CD4-positive, alpha-beta T cell treated with Interleukin-21 for 1 hour (primary cell): ENCODE data around the gene AKAP13.
A peak's percentile ranks its signal among the peaks of the same experiment; 100 is the strongest.
"Not testable (repeated sequence)": the region's sequence is repeated elsewhere in the genome, so short reads cannot be mapped to it uniquely, and the experiment has no call there.

Experiments used
- DNase-seq: peaks from one replicate; pipeline ENCODE4 v3.0.0-alpha.2; 2020

Gene AKAP13

GRCh38 chr15:85780225-85780985, 400.0 kb downstream of the AKAP13 start:
- DNase-seq = no peak

DNA sequence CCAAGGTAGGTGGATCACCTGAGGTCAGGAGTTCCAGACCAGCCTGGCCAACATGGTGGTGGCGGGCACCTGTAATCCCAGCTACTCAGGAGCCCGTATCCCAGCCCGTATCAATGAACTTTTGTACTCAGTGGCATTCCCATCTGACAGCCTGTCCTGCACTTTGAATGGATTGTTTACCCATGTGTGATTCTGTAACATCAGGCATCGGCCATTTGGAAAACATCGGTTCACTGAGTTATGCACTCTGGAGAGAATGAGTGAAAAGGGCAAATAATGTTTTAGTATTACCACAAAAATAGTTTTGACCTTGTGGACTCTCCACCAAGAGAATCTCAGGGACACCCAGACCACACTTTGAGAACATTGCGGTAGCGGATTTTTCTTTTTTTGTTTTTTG, 400.7 kb downstream of the AKAP13 start:
- DNase-seq = no peak

DNA sequence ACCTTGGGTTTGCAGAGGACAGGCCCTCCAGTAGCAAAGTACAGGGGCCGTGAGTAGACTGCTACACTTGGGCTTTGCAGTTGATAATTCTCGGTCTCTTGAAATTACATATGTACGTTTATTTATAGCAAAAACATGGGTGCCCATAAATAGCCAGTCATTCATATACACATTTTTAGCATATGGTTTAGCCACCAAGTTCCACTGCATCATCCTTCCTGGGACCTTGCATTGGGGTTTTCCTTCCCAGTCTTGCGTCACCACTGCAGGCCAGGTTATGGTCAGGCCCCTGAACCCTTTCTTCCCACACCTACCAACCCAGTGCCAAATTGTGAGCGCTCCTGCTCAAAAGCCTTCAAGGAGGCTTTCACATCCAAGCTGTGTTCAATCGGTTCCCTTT, 401.7 kb downstream of the AKAP13 start:
- DNase-seq = no peak

GRCh38 chr15:85785887-85786780, 405.7 kb downstream of the AKAP13 start:
- DNase-seq = no peak

DNA sequence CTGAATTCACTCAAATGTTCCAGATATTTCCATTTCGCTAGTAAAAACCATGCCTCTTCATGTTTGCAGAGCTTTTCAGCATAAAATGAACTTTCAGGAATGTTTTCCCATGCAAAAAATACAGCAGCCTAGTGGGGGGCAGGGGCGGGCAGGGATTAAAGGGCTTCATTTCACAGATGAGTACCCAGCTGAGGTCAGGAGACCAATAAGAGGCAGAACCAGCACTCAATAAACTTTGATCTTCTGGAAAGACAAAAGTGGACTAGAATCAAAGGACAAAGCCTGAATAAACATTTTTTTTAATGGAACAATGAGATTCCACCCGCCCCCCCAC, 406.3 kb downstream of the AKAP13 start:
- no peak for DNase-seq

DNA sequence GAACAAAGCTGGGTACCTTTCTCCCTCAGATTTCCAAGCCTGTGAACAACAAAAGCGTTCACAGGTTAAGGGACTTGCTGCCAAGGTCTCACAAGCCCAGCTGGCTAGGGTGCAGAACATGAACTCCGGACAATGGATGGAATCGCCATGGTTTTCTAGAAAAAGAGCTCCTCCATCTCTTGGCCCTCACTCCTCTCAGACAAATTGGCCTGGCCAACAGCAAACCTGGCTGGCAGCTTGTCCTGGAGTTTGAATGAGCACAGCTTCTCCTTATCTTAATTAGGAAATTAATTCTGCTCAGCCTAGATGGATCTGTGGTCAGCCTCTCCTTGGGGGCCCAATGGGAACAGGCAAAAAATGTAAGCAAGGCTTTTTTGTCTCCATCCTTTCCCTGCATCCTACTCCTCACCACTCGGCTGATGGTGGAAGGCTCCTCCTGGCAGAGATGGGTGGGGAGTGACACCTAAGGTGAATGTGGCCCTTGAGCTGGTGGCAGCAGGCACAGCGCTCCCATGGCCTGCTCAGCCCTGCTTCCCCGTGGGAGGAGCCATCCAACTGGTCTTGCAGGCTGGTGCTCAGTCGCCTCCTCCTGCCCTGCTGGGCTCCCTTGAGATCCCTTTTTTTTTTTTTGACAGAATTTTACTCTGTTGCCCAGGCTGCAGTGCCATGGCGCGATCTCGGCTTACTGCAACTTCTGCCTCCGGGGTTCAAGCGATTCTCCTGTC, 408.5 kb downstream of the AKAP13 start:
- DNase-seq = no peak

DNA sequence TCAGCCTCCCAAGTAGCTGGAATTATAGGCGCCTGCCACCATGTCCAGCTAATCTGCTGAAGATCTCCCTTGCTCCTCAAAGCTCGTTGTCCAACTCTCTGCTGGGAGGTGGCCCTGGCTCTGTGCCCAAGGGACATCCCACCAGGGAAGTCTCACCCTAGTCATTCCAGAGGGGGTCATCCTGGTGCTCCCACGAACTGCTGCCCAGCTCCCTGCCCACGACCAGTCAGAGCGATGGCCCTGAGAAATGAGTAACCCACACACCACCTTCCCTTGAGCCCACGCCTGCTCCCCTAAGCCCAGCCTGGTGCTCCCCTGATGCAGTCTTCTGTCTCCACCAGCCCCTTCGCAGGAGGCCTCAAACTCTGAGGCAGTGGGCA, 409.1 kb downstream of the AKAP13 start:
- DNase-seq = no peak

- no peak for DNase-seq
Observed at GRCh38 chr15:85792102-85792731, 411.8 kb downstream of the AKAP13 start.

- DNase-seq = peak; percentile 36
Observed at GRCh38 chr15:85792912-85793590, 412.6 kb downstream of the AKAP13 start.

DNA sequence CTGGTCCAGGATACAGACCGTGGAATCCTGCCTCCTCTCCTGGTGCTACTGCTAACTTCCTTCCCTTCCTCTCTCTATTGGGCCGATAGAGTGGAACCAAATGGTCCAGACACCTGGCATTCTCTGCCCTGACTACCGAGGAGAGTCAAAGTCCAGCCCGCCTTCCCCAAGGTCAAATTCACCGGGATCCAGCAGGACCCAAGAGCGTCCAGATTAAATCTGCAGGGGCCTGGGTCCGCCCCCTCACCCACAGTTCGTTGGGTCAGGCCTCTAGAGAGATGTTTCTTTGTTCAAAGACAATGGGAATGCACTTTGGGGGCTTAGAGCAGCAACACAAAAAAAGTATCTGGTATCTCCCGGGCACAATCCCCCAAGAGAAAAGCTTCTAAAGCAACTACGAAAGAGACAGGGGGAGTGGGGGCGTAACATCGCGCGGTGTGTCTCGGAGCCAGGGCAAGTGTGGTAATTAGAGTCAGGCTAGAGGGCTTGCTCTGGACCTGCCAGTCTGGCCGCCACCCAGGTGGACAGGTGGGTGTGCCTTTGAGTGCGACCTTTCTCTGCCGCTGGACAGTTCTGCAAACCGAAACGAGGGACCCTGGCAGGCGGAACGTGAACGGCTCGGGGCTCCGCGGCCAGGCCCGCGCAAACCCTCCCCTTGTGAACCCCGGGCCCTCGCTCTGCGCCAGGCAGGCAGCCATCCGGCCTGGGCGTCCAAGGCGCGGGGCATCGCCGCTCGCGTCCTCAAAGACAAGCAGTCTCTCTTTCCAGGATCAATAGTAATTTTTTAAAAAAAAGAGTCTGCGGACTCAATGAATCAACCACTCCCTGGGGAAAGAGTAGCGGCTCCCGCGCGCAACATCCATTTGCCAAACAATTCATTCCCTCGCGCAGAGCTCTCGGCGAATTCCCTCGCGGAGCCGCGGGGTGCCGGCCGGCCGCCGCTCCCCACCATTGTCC, 413.5 kb downstream of the AKAP13 start:
- peak; percentile 28 for DNase-seq

- DNase-seq = peak; percentile 96
Observed at GRCh38 chr15:85794598-85795336, 414.4 kb downstream of the AKAP13 start, which contains the start of gene KLHL25. KLHL25 (minus strand) TSS chr15:85794925; CDS start chr15:85769810, 25,115 bp downstream.

DNA sequence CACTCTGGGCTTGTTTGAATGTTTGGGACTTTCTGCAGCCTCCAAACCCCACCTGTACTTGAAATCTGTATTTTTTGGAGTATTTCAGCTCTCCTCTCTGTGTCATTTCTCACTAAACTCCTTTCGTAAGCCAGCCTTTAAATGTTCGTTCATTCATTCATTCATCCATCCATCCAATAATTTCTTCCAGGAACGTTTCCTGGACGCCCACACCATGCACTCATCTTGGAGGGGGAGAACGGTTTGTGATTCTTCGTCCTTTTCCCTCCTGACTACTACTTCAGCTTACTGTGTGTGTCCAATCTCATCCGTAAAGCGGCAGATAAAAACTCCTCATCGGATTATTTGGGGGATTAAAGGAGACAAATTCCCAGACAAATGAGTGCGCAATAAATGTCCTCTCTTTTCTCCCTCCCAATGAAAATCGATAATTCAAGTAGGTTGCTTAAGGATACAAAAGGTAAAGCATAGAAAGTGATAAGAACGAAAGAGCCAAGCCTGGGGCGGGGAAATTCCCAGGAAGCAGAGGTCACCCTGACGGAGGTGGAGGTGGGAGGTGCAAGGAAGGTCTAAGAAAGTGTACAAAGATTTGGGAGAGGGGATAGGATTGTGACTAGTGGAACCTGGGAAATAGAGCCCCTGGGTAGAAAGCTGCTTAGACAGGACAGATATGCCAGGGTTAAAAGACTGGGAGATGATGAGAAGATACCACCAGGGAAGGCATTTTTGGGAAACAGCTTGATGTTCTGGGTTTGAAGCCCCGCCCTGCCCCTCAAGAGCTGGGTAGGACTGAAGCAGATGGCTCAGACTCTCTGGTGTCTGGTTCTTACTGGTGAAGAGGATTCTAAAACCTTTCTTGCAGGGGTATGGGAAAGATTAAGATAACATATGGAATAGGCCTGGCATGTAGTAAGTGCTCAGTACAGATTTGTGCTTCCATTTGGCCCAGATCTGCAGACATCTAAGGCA, 415.2 kb downstream of the AKAP13 start:
- DNase-seq = no peak

DNA sequence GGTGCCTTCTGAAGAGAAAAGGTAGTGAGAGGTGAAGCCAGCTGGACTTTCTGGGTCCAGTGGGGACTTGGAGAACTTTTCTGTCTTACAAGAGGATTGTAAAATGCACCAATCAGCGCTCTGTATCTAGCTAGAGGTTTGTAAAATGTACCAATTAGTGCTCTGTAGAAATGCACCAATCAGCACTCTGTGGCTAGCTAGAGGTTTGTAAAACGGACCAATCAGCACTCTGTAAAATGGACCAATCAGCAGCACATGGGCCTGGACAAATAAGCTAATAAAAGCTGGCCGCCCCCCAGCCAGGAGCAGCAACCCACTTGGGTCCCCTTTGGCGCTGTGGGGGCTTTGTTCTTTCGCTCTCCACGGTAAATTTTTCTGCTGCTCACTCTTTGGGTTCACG, 416.0 kb downstream of the AKAP13 start:
- DNase-seq = not testable (repeated sequence)
